Measurements from ENCODE around the gene TYW1B.
"Not testable (repeated sequence)": the region's sequence is repeated elsewhere in the genome, so short reads cannot be mapped to it uniquely, and the experiment has no call there.

DNA sequence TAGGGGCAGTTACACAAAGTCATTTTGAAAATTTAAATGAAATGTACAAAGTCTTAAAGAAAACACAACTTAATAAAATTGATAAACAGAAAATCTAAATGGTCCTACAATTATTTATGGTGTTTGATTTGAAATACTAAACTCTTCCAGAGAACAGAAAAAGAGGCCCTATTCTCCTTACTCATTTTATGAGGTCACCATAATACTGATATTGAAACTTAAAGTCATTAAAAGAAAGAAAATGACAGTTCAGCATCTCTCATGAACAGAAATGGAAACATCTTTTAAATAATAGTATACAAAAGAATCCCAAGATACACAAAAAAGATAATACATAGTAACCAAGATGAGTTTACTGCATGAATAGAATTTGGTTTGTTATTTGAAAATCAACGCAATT is 184.3 kb downstream of the TYW1B start:
- not testable (repeated sequence) for TF ChIP-seq POLR2A, POLR2AphosphoS5 (IDR thresholded peaks at IDR 0.05)
- TF ChIP-seq, protein P1, sequence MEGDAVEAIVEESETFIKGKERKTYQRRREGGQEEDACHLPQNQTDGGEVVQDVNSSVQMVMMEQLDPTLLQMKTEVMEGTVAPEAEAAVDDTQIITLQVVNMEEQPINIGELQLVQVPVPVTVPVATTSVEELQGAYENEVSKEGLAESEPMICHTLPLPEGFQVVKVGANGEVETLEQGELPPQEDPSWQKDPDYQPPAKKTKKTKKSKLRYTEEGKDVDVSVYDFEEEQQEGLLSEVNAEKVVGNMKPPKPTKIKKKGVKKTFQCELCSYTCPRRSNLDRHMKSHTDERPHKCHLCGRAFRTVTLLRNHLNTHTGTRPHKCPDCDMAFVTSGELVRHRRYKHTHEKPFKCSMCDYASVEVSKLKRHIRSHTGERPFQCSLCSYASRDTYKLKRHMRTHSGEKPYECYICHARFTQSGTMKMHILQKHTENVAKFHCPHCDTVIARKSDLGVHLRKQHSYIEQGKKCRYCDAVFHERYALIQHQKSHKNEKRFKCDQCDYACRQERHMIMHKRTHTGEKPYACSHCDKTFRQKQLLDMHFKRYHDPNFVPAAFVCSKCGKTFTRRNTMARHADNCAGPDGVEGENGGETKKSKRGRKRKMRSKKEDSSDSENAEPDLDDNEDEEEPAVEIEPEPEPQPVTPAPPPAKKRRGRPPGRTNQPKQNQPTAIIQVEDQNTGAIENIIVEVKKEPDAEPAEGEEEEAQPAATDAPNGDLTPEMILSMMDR (IDR thresholded peaks at IDR 0.05), result not testable (repeated sequence)

Data from breast epithelium (tissue), 3 donors.